B cell (primary cell): ENCODE results near the gene AFG3L2.

Source experiments
- CTCF ChIP-seq: fragments of 200-600 bp; IDR thresholded peaks from one replicate; pipeline ENCODE4 v1.8.0; 2022; ENCODE audit warnings: antibody characterized with exemption, mild to moderate bottlenecking
- EZH2 ChIP-seq: IDR thresholded peaks from 2 replicates; pipeline ENCODE4 v1.6.1; 2012; ENCODE audit warnings: borderline replicate concordance, low read depth, mild to moderate bottlenecking, moderate library complexity, low read length; ENCODE audit not compliant: insufficient read depth, poor library complexity, severe bottlenecking

- TF ChIP-seq EZH2 (no peak), CTCF (no peak)
Observed at GRCh38 chr18:12315911-12316310, 61.1 kb downstream of the AFG3L2 start.
